C4-2B (cell line): ENCODE results near the gene PRELID1.

Experiments used
- ZFX ChIP-seq: fragments of 450-650 bp; IDR thresholded peaks from 2 replicates; pipeline ENCODE4 v1.6.1; 2017
- TF ChIP-seq, protein P1 (sequence below): fragments of 450-650 bp; conservative IDR thresholded peaks from 2 replicates; pipeline ENCODE4 v1.5.1; 2017; ENCODE audit warnings: mild to moderate bottlenecking

DNA sequence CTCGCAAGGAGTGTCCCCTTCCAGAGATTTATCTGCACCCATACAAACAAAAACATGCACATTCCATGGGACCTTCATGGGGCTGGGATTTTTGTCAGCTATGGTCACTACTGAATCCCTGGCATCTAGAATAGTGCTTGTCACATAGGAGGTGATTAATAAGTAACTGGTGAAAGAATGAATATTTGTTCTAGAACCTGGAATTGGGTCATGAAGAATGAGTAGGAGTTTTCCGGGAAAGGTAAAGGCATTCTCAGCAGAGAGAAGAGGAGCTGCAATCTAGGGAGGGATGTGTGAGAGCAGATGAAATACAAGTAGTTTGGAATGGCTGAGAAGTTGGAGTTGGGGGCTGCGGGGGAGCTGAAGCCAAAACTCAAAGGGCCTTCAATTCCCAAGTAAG, 50.7 kb downstream of the PRELID1 start:
- TF ChIP-seq, protein P1, sequence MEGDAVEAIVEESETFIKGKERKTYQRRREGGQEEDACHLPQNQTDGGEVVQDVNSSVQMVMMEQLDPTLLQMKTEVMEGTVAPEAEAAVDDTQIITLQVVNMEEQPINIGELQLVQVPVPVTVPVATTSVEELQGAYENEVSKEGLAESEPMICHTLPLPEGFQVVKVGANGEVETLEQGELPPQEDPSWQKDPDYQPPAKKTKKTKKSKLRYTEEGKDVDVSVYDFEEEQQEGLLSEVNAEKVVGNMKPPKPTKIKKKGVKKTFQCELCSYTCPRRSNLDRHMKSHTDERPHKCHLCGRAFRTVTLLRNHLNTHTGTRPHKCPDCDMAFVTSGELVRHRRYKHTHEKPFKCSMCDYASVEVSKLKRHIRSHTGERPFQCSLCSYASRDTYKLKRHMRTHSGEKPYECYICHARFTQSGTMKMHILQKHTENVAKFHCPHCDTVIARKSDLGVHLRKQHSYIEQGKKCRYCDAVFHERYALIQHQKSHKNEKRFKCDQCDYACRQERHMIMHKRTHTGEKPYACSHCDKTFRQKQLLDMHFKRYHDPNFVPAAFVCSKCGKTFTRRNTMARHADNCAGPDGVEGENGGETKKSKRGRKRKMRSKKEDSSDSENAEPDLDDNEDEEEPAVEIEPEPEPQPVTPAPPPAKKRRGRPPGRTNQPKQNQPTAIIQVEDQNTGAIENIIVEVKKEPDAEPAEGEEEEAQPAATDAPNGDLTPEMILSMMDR: no peak
- TF ChIP-seq ZFX: no peak
